Gastrocnemius medialis (tissue), 4 donors: ENCODE measurements around the gene LITAF. TPM values are rescaled to one million over a fixed set of nuclear protein-coding genes. Genes with fewer than 3 reads are reported as not detected.

ENCODE experiments used
- ATAC-seq, 2 donors: fragments of 150-250 bp; one replicate each; pipeline ENCODE4 v1.9.1; 2016
- DNase-seq, 2 donors: peaks; one replicate each; pipeline ENCODE4 v3.0.0-alpha.2; 2019
- H3K27ac ChIP-seq, 4 donors: fragments of 200-600 bp; sonication (generic); 1 replicate in 1 of 4; 2 replicates in 3 of 4; pipeline ENCODE4 v1.5.1; 2016 to 2018; ENCODE audit warnings: mild to moderate bottlenecking in 2 of 4, moderate library complexity in 1 of 4
- H3K27me3 ChIP-seq, 3 donors: fragments of 200-600 bp; sonication (generic) in 2 of 3; 1 replicate in 1 of 3; 2 replicates in 2 of 3; pipeline versions ENCODE4 v1.5.1 to v1.6.0; 2016 to 2019; ENCODE audit warnings: mild to moderate bottlenecking in 1 of 3, moderate library complexity in 1 of 3
- H3K36me3 ChIP-seq, 2 donors: fragments of 200-600 bp; sonication (generic) in 1 of 2; one replicate each; pipeline ENCODE4 v1.5.1; 2017 to 2018
- H3K4me1 ChIP-seq, 2 donors: fragments of 200-600 bp; sonication (generic) in 1 of 2; one replicate each; pipeline ENCODE4 v1.5.1; 2016 to 2017; ENCODE audit warnings: mild to moderate bottlenecking in 2 of 2
- H3K4me3 ChIP-seq, 4 donors: fragments of 200-600 bp; sonication (generic) in 3 of 4; 1 replicate in 1 of 4; 2 replicates in 3 of 4; pipeline ENCODE4 v1.5.1; 2016 to 2019; ENCODE audit warnings: mild to moderate bottlenecking in 2 of 4
- H3K9me3 ChIP-seq, 3 donors: fragments of 200-600 bp; sonication (generic) in 2 of 3; 1 replicate in 1 of 3; 2 replicates in 2 of 3; pipeline ENCODE4 v1.5.1; 2016 to 2019
- CTCF ChIP-seq, 5 experiments: fragments of 450-650 bp in 3 of 5; fragments of 200-600 bp in 2 of 5; sonication (generic) in 2 of 5; IDR thresholded peaks in 4 of 5; conservative IDR thresholded peaks in 1 of 5; 1 replicate in 4 of 5; 2 replicates in 1 of 5; pipeline ENCODE4 v1.5.1; 2016 to 2019; ENCODE audit warnings: antibody characterized with exemption in 5 of 5, mild to moderate bottlenecking in 3 of 5, moderate library complexity in 3 of 5
- POLR2A ChIP-seq, 2 donors: fragments of 450-650 bp; IDR thresholded peaks; one replicate each; pipeline ENCODE4 v1.6.1; 2017; ENCODE audit warnings: antibody characterized with exemption in 2 of 2, mild to moderate bottlenecking in 2 of 2, moderate library complexity in 2 of 2
- in situ Hi-C, 4 donors: fragments of 200-750 bp; cut with MboI; loops; one replicate each; pipeline versions ENCODE4 v1.15.0 to v1.8.0; 2017; ENCODE audit warnings: low sequenced_read_pairs in 4 of 4
- intact Hi-C: fragments of 100-400 bp; cut with DNase I; formaldehyde crosslinking; loops from one replicate; pipeline ENCODE4 v1.15.1; 2023; ENCODE audit warnings: low total_unique reads
- total RNA-seq, 4 donors: library from RNA; depleted of rRNA; stranded (reverse); fragments of >200 nt; gene quantifications; one replicate each; pipeline versions ENCODE4 v1.1.0 to v1.2.3, GENCODE V29; 2016

Gene LITAF
- total RNA-seq, 4 donors from 2014 or later: 11.2 to 30.1 (median 19.4) TPM

- Histone ChIP-seq H3K4me3 (no peak overlapping the region), H3K27ac (peak overlapping the region in 1 of 4 donors; percentile 13), H3K36me3 (no peaks in the 10 kb centered on the region), H3K4me1 (peaks cover 0 to 3% of the 10 kb centered on the region in 2 donors), H3K9me3 (no peaks in the 10 kb centered on the region), H3K27me3 (no peaks in the 10 kb centered on the region)
- intact Hi-C loops: no loop called here
- TF ChIP-seq CTCF (IDR thresholded peaks at IDR 0.05 in 4 of 5, conservative IDR thresholded peaks at IDR 0.05 in 1 of 5) (no peak), POLR2A (IDR thresholded peaks at IDR 0.05) (no peak)
- peak in 1 of 2 donors; percentile 35 for ATAC-seq
- no peak for DNase-seq
- in situ Hi-C loops: no loop called here
Measured at GRCh38 chr16:11618107-11618717, 31.5 kb upstream of the LITAF start.

GRCh38 chr16:11615748-11616447 is 29.2 kb upstream of the LITAF start:
- intact Hi-C loops: no loop called here
- H3K27ac ChIP-seq: no peak overlapping the region
- ATAC-seq (no peak), DNase-seq (no peak)
- H3K9me3 ChIP-seq: no peaks in the 10 kb centered on the region
- no peak overlapping the region for H3K4me3 ChIP-seq
- H3K4me1 ChIP-seq: no peaks in the 10 kb centered on the region
- no peak for TF ChIP-seq POLR2A (IDR thresholded peaks at IDR 0.05)
- no peak for TF ChIP-seq CTCF (IDR thresholded peaks at IDR 0.05 in 4 of 5, conservative IDR thresholded peaks at IDR 0.05 in 1 of 5)
- in situ Hi-C loops: no loop called here
- no peaks in the 10 kb centered on the region for H3K27me3 ChIP-seq
- H3K36me3 ChIP-seq: no peaks in the 10 kb centered on the region

- no peaks in the 10 kb centered on the region for H3K27me3 ChIP-seq
- no peak for TF ChIP-seq POLR2A (IDR thresholded peaks at IDR 0.05)
- TF ChIP-seq CTCF (IDR thresholded peaks at IDR 0.05 in 4 of 5, conservative IDR thresholded peaks at IDR 0.05 in 1 of 5): no peak
- H3K4me1 ChIP-seq: no peaks in the 10 kb centered on the region
- H3K27ac ChIP-seq: no peak overlapping the region
- H3K9me3 ChIP-seq: no peaks in the 10 kb centered on the region
- no peaks in the 10 kb centered on the region for H3K36me3 ChIP-seq
- in situ Hi-C loops (no loop called here), intact Hi-C loops (no loop called here)
- no peak for DNase-seq
- no peak for ATAC-seq
- no peak overlapping the region for H3K4me3 ChIP-seq
Measured at GRCh38 chr16:11614587-11615175, 28.0 kb upstream of the LITAF start.

- DNase-seq (peak; percentile 44 to 61), ATAC-seq (peak in 1 of 2 donors; percentile 29)
- Histone ChIP-seq H3K27me3 (no peaks in the 10 kb centered on the region), H3K27ac (peak overlapping the region in 1 of 4 donors; percentile 30), H3K4me3 (no peak overlapping the region), H3K9me3 (no peaks in the 10 kb centered on the region), H3K36me3 (no peaks in the 10 kb centered on the region), H3K4me1 (no peaks in the 10 kb centered on the region)
- TF ChIP-seq CTCF (IDR thresholded peaks at IDR 0.05 in 4 of 5, conservative IDR thresholded peaks at IDR 0.05 in 1 of 5) (no peak), POLR2A (IDR thresholded peaks at IDR 0.05) (peak in 1 of 2 donors; percentile 22)
- in situ Hi-C loops (no loop called here), intact Hi-C loops (no loop called here)
Measured at GRCh38 chr16:11613381-11614303, 26.9 kb upstream of the LITAF start.
